GM18508 (cell line): Measurements from ENCODE around the gene PLXNA1.

Source experiments
- ATAC-seq: cut with Tn5 transposase; IDR thresholded peaks from one replicate; pipeline ENCODE4 v1.9.1; 2021; ENCODE audit warnings: moderate number of reproducible peaks; ENCODE audit not compliant: insufficient read depth, unreplicated experiment

PLXNA1 gene

GRCh38 chr3:127015282-127016042, 32.5 kb downstream of the PLXNA1 start:
- no peak for ATAC-seq

GRCh38 chr3:127016043-127016343, 33.1 kb downstream of the PLXNA1 start:
- ATAC-seq = no peak

GRCh38 chr3:127016461-127016860, 33.5 kb downstream of the PLXNA1 start:
- no peak for ATAC-seq

- no peak for ATAC-seq
Measured at GRCh38 chr3:127017229-127017628, 34.3 kb downstream of the PLXNA1 start.

DNA sequence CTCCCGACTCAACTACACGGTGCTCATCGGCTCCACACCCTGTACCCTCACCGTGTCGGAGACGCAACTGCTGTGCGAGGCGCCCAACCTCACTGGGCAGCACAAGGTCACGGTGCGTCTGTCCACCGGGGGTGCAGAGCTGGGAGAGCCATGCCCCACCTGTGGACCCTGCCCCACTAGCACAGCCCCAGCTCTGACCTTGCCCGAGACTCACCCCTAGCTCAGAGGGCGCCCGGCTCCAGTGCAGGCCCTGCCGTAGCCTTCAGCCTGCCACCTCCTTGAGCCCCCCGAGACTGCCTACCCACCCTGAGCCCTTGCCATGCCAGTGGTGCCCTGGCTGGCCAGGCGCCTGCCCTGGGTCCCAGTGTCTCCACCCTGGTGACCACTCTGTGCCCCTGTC, 34.9 kb downstream of the PLXNA1 start:
- ATAC-seq = no peak

GRCh38 chr3:127018306-127018828, 35.5 kb downstream of the PLXNA1 start:
- ATAC-seq = no peak

- no peak for ATAC-seq
Measured at GRCh38 chr3:127019449-127019848, 36.5 kb downstream of the PLXNA1 start.

DNA sequence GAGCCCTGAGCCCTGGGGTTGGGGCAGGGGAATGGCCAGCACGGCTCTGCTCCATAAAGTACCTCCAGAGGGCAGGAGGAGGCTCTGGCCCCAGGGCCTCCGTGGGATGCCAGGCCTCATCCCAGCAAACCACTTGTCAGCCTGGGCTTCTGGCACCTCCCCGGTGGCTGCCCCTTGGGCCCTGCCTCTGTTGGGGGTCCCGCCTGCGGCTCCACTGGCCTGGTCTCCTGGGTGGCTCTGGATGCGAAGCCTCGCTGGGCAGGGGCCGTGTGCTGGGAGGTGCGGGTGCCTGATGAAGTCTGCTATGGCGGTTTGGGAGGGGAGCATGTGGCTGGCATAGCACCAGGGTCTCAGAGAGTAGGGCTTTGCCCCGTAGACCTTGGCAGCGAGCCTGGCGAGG, 37.6 kb downstream of the PLXNA1 start:
- no peak for ATAC-seq

GRCh38 chr3:127022849-127023248, 39.9 kb downstream of the PLXNA1 start:
- no peak for ATAC-seq

- ATAC-seq = no peak
Measured at GRCh38 chr3:127025456-127025855, 42.5 kb downstream of the PLXNA1 start.

GRCh38 chr3:127026036-127026435, 43.1 kb downstream of the PLXNA1 start:
- ATAC-seq = no peak

GRCh38 chr3:127026661-127027060, 43.7 kb downstream of the PLXNA1 start:
- no peak for ATAC-seq

- no peak for ATAC-seq
Measured at GRCh38 chr3:127027061-127027735, 44.3 kb downstream of the PLXNA1 start.

GRCh38 chr3:127027811-127028548, 45.1 kb downstream of the PLXNA1 start:
- no peak for ATAC-seq

GRCh38 chr3:127028781-127029657, 46.1 kb downstream of the PLXNA1 start:
- ATAC-seq = no peak

DNA sequence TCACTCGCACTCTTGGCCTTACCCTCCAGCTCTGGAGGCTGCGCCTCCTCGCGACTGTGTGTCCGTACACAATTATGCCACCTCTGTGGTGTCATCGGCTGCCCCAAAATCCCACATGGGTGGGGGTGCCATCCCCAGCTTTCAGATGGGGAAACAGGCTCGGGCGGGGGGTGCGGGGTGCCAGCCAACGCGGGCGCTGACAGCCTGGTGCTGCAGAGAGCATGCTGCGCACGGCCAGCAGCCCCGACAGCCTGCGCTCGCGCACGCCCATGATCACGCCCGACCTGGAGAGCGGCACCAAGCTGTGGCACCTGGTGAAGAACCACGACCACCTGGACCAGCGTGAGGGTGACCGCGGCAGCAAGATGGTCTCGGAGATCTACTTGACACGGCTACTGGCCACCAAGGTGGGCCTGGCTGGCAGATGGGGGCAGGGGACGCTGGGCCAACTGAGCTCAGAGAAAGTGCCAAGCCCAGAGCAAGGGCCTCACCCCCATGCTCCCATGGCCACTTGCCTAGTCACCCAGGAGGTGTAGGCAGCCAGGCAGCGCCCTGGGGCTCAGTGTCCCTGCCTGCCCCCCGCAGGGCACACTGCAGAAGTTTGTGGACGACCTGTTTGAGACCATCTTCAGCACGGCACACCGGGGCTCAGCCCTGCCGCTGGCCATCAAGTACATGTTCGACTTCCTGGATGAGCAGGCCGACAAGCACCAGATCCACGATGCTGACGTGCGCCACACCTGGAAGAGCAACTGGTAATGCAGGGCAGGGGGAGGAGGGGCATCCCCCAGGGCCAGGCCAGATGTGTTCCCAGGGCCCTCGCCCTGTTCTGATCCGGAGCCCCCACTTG, 47.0 kb downstream of the PLXNA1 start:
- ATAC-seq = no peak

GRCh38 chr3:127030508-127031412, 47.8 kb downstream of the PLXNA1 start:
- ATAC-seq = no peak

- no peak for ATAC-seq
Measured at GRCh38 chr3:127031413-127031810, 48.5 kb downstream of the PLXNA1 start.
